SK-N-MC (cell line): ENCODE results near the gene MFSD12.

Source experiments
- EZH2 ChIP-seq: fragments of 200-600 bp; sonication (generic); IDR thresholded peaks from one replicate; pipeline ENCODE4 v1.6.1; 2017; ENCODE audit warnings: antibody characterized with exemption
- POLR2AphosphoS5 ChIP-seq: IDR thresholded peaks from 2 replicates; pipeline ENCODE4 v1.6.1; 2012; ENCODE audit warnings: mild to moderate bottlenecking, low read depth, low read length, borderline replicate concordance

GRCh38 chr19:3585301-3586126 is 28.1 kb upstream of the MFSD12 start, which contains the start of gene GIPC3:
- TF ChIP-seq EZH2: no peak
- no peak for TF ChIP-seq POLR2AphosphoS5
